ENCODE data around the gene GDPD3.
"Not testable (repeated sequence)": the region's sequence is repeated elsewhere in the genome, so short reads cannot be mapped to it uniquely, and the experiment has no call there.

The GDPD3 gene

GRCh38 chr16:30113031-30113710, at the start of gene GDPD3:
GDPD3 (minus strand) TSS chr16:30113537; CDS start chr16:30113478, 59 bp downstream.
- in situ Hi-C loops (cut with HindIII; ENCODE audit: low sequenced_read_pairs), result no loop called here

GRCh38 chr16:30157214-30157613, 43.9 kb upstream of the GDPD3 start:
- in situ Hi-C loops (cut with HindIII; ENCODE audit: low sequenced_read_pairs), result no loop called here

- in situ Hi-C loops (cut with HindIII; ENCODE audit: low sequenced_read_pairs), result no loop called here
Observed at GRCh38 chr16:30155188-30155587, 41.9 kb upstream of the GDPD3 start.

GRCh38 chr16:30152517-30152916, 39.2 kb upstream of the GDPD3 start:
- in situ Hi-C loops (cut with HindIII; ENCODE audit: low sequenced_read_pairs), result no loop called here

GRCh38 chr16:30151091-30151490, 37.8 kb upstream of the GDPD3 start:
- in situ Hi-C loops (cut with HindIII; ENCODE audit: low sequenced_read_pairs), result no loop called here

GRCh38 chr16:30149250-30149930, 36.1 kb upstream of the GDPD3 start:
- in situ Hi-C loops (cut with HindIII; ENCODE audit: low sequenced_read_pairs), result no loop called here

- in situ Hi-C loops (cut with HindIII; ENCODE audit: low sequenced_read_pairs), result no loop called here
Observed at GRCh38 chr16:30147843-30148510, 34.6 kb upstream of the GDPD3 start.

GRCh38 chr16:30145657-30146056, 32.3 kb upstream of the GDPD3 start:
- in situ Hi-C loops (cut with HindIII; ENCODE audit: low sequenced_read_pairs), result no loop called here

- in situ Hi-C loops (cut with HindIII; ENCODE audit: low sequenced_read_pairs), result no loop called here
Observed at GRCh38 chr16:30144917-30145316, 31.6 kb upstream of the GDPD3 start.

GRCh38 chr16:30144017-30144416, 30.7 kb upstream of the GDPD3 start:
- in situ Hi-C loops (cut with HindIII; ENCODE audit: low sequenced_read_pairs), result no loop called here

- in situ Hi-C loops (cut with HindIII; ENCODE audit: low sequenced_read_pairs), result no loop called here
Observed at GRCh38 chr16:30143347-30143702, 30.0 kb upstream of the GDPD3 start.

- in situ Hi-C loops (cut with HindIII; ENCODE audit: low sequenced_read_pairs), result no loop called here
Observed at GRCh38 chr16:30142672-30143346, 29.5 kb upstream of the GDPD3 start.

- in situ Hi-C loops (cut with HindIII; ENCODE audit: low sequenced_read_pairs), result no loop called here
Observed at GRCh38 chr16:30141750-30142149, 28.4 kb upstream of the GDPD3 start.

- in situ Hi-C loops (cut with HindIII; ENCODE audit: low sequenced_read_pairs), result no loop called here
Observed at GRCh38 chr16:30139583-30140481, 26.5 kb upstream of the GDPD3 start.

- in situ Hi-C loops (cut with HindIII; ENCODE audit: low sequenced_read_pairs), result no loop called here
Observed at GRCh38 chr16:30137897-30138296, 24.6 kb upstream of the GDPD3 start.

GRCh38 chr16:30136971-30137605, 23.8 kb upstream of the GDPD3 start:
- in situ Hi-C loops (cut with HindIII; ENCODE audit: low sequenced_read_pairs), result no loop called here

- in situ Hi-C loops (cut with HindIII; ENCODE audit: low sequenced_read_pairs), result no loop called here
Observed at GRCh38 chr16:30132591-30132990, 19.3 kb upstream of the GDPD3 start.

GRCh38 chr16:30131869-30132475, 18.6 kb upstream of the GDPD3 start:
- in situ Hi-C loops (cut with HindIII; ENCODE audit: low sequenced_read_pairs), result no loop called here

GRCh38 chr16:30127993-30128392, 14.7 kb upstream of the GDPD3 start:
- in situ Hi-C loops (cut with HindIII; ENCODE audit: low sequenced_read_pairs), result no loop called here

GRCh38 chr16:30125690-30126089, 12.4 kb upstream of the GDPD3 start:
- in situ Hi-C loops (cut with HindIII; ENCODE audit: low sequenced_read_pairs), result not testable (repeated sequence)
